Measurements from ENCODE around the gene PEX5L. TPM values are rescaled to one million over a fixed set of nuclear protein-coding genes. Genes with fewer than 3 reads are reported as not detected.
A peak's percentile ranks its signal among the peaks of the same experiment; 100 is the strongest.

PEX5L gene
- polyA plus RNA-seq, 6 donors from 2014 or later, result 0.13 TPM; not detected in 5

DNA sequence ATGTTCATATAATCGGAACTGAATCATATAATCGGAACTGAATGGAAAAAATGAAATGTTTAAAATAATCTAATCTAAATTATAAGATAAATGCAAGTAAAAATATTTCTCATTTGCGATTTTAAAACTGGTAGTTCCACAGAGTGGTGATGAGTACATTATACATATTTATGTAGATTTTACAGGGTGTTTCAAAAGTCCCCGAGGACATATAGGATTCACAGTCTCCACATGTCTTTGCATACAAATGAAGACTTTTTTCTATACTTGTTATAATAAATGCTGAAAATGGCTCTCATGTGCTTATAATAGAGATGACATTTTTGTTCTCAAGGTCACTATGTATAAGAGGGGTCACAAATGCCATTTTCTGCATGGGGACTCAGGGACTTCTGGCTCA lies 139.5 kb downstream of the PEX5L start:
- Mint-ChIP-seq H3K4me3 (no peak overlapping the region), H3K27me3 (peaks cover 0 to 5% (median 4%) of the 10 kb centered on the region in 3 donors), H3K36me3 (no peaks in the 10 kb centered on the region), H3K27ac (no peak overlapping the region), H3K4me1 (no peaks in the 10 kb centered on the region), H3K9me3 (no peaks in the 10 kb centered on the region)
- ATAC-seq (ENCODE audit: low read depth in 2 of 2), result no peak
- no peak for DNase-seq

DNA sequence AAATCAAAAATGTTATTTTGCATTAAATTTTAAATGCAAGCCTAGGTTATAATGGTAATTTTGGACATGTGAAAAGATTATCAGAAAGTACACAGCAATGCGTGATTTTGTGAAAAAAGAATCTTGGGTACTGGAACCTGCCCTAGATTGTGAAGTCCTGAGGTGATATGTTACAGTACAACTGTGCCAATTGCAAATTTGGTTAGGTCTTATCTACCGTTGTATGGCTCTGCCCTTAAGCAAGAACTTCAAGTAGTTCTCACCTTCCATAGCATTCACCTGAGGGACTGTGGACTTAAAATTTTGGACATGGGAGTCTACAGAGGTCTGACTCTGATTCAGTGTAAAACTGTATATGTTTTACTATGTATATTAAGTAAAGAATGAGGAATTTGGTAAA lies 140.2 kb downstream of the PEX5L start:
- Mint-ChIP-seq H3K4me3 (no peak overlapping the region), H3K27ac (no peak overlapping the region), H3K4me1 (no peaks in the 10 kb centered on the region), H3K9me3 (no peaks in the 10 kb centered on the region), H3K36me3 (no peaks in the 10 kb centered on the region), H3K27me3 (peaks cover 0 to 5% (median 0%) of the 10 kb centered on the region in 3 donors)
- DNase-seq (no peak), ATAC-seq (ENCODE audit: low read depth in 2 of 2) (no peak)

GRCh38 chr3:179895330-179895729 lies 141.4 kb downstream of the PEX5L start:
- H3K36me3 Mint-ChIP-seq, result no peaks in the 10 kb centered on the region
- H3K4me1 Mint-ChIP-seq, result no peaks in the 10 kb centered on the region
- H3K27ac Mint-ChIP-seq, result no peak overlapping the region
- peaks cover 0 to 10% (median 0%) of the 10 kb centered on the region in 3 donors for H3K27me3 Mint-ChIP-seq
- H3K9me3 Mint-ChIP-seq, result peaks cover 0 to 3% (median 0%) of the 10 kb centered on the region in 7 donors
- DNase-seq, result no peak
- H3K4me3 Mint-ChIP-seq, result no peak overlapping the region
- ATAC-seq (ENCODE audit: low read depth in 2 of 2), result no peak

DNA sequence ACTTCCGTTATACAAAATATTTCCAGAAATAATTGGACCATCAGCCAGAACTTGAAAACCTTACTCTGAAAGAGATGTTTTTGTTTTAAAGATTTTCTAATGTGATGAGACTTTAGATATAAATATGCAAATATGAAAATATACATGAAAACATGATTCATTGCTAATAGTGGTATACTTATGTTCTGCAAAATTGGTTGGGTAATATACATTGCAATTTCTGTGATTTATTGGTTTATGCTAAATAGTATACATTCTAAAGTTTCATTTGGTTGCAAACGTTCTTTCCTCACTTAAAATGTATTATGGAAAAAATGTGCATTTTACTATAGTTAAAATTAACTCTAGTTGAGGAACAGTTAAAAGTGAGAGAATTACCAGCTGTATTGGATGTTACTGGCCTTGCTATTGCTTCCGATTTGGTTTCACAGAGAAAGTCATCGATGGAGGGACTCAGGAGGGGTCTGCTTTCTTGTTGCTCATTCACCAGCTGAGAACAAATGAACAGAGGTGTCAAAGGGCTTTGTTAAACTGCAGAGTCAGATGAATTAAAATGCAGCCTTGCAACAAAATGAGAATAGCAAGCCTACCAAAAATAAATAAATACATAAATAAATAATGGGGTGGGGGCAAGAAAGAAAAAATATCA lies 149.3 kb downstream of the PEX5L start:
- ATAC-seq (ENCODE audit: low read depth in 2 of 2) (no peak), DNase-seq (no peak)
- no peaks in the 10 kb centered on the region for H3K36me3 Mint-ChIP-seq
- H3K4me1 Mint-ChIP-seq, result no peaks in the 10 kb centered on the region
- H3K27me3 Mint-ChIP-seq, result peaks cover 0 to 19% (median 3%) of the 10 kb centered on the region in 3 donors
- H3K9me3 Mint-ChIP-seq, result peaks cover 0 to 3% (median 0%) of the 10 kb centered on the region in 7 donors
- no peak overlapping the region for H3K27ac Mint-ChIP-seq
- H3K4me3 Mint-ChIP-seq, result no peak overlapping the region

- Mint-ChIP-seq H3K4me3 (no peak overlapping the region), H3K9me3 (peaks cover 0 to under 1% (median 0%) of the 10 kb centered on the region in 7 donors), H3K27ac (no peak overlapping the region), H3K36me3 (no peaks in the 10 kb centered on the region), H3K4me1 (no peaks in the 10 kb centered on the region), H3K27me3 (peaks cover 0 to 23% (median 14%) of the 10 kb centered on the region in 3 donors)
- no peak for DNase-seq
- no peak for ATAC-seq (ENCODE audit: low read depth in 2 of 2)
Observed at GRCh38 chr3:179885950-179886349, 150.8 kb downstream of the PEX5L start.

DNA sequence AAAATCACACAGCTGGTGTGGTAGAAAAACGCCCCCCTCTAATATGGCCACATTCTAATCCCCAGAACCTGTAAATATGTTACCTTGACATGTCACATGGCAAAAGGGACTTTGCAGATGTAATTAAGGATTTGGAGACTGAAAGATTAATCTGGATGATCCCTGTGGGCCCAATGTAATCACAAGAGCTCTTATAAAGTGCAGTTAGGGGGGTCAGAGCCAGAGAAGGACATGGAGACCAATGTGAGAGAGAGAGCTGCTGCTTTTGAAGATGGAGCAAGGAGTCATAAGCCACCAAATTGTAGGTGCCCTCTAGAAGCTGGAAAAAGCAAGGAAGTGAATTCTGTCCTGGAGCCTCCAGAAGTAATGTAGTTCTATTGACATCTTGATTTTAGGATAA lies 152.6 kb downstream of the PEX5L start:
- peak overlapping the region in 1 of 6 donors; percentile 72 for H3K27ac Mint-ChIP-seq
- no peaks in the 10 kb centered on the region for H3K9me3 Mint-ChIP-seq
- no peaks in the 10 kb centered on the region for H3K36me3 Mint-ChIP-seq
- no peak for ATAC-seq (ENCODE audit: low read depth in 2 of 2)
- DNase-seq, result no peak
- H3K4me1 Mint-ChIP-seq, result no peaks in the 10 kb centered on the region
- no peak overlapping the region for H3K4me3 Mint-ChIP-seq
- peaks cover 0 to 21% (median 14%) of the 10 kb centered on the region in 3 donors for H3K27me3 Mint-ChIP-seq

DNA sequence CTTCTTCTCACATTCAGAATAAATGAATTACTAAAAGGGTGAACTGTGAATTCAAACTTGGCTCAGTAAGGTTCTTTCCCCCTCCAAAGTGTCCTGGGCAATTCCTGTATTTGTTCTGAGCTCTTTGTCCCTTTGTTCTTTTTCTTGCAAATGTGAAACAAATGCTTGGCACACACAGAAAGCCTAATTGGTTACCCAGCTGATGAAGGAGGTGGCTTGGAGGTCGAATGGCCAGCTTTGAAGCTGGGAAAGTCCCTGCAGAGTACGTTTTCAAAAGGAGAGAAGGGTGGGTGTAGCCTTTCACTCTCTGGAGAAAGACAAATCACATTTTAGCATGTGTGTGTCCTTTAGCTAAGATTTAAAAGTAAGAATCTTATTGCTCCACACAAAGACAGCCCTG lies 154.4 kb downstream of the PEX5L start:
- ATAC-seq (ENCODE audit: low read depth in 2 of 2) (no peak), DNase-seq (no peak)
- Mint-ChIP-seq H3K27ac (no peak overlapping the region), H3K9me3 (peaks cover 0 to 2% (median 0%) of the 10 kb centered on the region in 7 donors), H3K4me3 (no peak overlapping the region), H3K27me3 (peaks cover 13 to 23% (median 14%) of the 10 kb centered on the region in 3 donors), H3K36me3 (no peaks in the 10 kb centered on the region), H3K4me1 (no peaks in the 10 kb centered on the region)

DNA sequence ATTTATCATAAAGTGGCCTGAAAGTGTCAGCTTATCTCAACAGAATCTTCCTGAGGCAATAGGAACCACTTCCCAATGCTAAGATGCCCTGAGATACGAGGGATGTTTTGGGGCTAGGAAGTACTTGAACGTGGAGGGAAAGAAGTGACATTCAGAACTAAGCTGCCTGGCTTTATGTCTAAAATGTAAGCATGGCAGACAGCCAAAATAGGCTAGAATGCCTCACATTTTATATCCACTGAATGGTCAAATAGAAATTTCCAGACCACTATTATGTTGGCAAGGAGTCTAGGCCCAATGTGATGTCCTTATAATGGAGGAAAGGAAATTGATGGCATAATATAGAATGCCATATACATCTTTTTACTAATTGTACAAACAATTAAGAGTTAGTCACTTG lies 154.9 kb downstream of the PEX5L start:
- Mint-ChIP-seq H3K9me3 (peaks cover 0 to 2% (median 0%) of the 10 kb centered on the region in 7 donors), H3K4me1 (no peaks in the 10 kb centered on the region), H3K27me3 (peaks cover 13 to 23% (median 14%) of the 10 kb centered on the region in 3 donors), H3K27ac (no peak overlapping the region), H3K36me3 (no peaks in the 10 kb centered on the region), H3K4me3 (no peak overlapping the region)
- no peak for ATAC-seq (ENCODE audit: low read depth in 2 of 2)
- no peak for DNase-seq

DNA sequence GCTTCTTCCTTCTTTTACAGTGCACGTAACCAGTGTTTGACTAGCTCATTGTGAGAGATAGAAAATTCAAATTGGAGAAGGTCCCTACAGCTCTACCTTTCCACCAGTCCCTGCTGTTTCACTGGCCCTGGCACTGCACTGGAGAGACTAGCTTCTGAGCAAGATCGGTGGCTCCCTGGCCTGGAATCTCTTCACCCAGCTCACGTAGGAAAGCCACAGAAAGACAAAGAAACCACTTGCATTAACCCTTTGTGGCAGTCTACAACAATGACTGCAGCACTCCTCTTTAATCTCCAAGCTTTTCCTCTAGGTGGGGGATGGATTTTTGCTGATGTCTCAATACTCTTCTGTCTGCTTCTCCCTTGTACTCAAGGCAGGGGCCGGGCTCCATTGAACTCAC lies 155.9 kb downstream of the PEX5L start:
- ATAC-seq (ENCODE audit: low read depth in 2 of 2), result no peak
- Mint-ChIP-seq H3K27me3 (peaks cover 13 to 24% (median 14%) of the 10 kb centered on the region in 3 donors), H3K4me3 (no peak overlapping the region), H3K27ac (no peak overlapping the region), H3K36me3 (no peaks in the 10 kb centered on the region), H3K9me3 (peaks cover 0 to 2% (median 0%) of the 10 kb centered on the region in 7 donors), H3K4me1 (no peaks in the 10 kb centered on the region)
- DNase-seq, result no peak

GRCh38 chr3:179876440-179876839 lies 160.3 kb downstream of the PEX5L start:
- Mint-ChIP-seq H3K4me3 (no peak overlapping the region), H3K27me3 (peaks cover 9 to 29% (median 13%) of the 10 kb centered on the region in 3 donors), H3K4me1 (no peaks in the 10 kb centered on the region), H3K36me3 (no peaks in the 10 kb centered on the region), H3K9me3 (peaks cover 0 to 3% (median 0%) of the 10 kb centered on the region in 7 donors), H3K27ac (no peak overlapping the region)
- DNase-seq (no peak), ATAC-seq (ENCODE audit: low read depth in 2 of 2) (no peak)

DNA sequence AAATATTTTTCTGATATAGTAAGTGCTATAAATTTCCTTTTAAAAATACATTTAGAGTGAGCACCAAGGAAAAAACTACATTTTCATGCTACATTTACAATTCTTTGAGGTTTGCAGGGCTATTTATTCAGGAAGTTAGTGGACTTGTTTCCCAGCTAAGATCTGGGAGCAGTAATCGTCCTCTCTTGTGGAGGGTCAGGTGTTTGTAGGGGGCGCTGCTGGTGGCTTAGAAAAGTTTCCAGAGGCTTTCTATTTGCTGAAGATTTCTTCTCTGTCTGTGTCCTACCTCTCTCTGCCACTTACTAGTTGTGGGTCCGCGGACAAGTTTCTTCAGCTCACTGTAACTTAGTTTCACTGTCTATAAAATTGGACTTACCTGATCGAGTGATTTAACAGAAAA lies 163.9 kb downstream of the PEX5L start:
- H3K27ac Mint-ChIP-seq, result no peak overlapping the region
- no peak overlapping the region for H3K4me3 Mint-ChIP-seq
- H3K36me3 Mint-ChIP-seq, result no peaks in the 10 kb centered on the region
- ATAC-seq (ENCODE audit: low read depth in 2 of 2) (no peak), DNase-seq (no peak)
- peaks cover 0 to 3% (median 0%) of the 10 kb centered on the region in 7 donors for H3K9me3 Mint-ChIP-seq
- H3K4me1 Mint-ChIP-seq, result no peaks in the 10 kb centered on the region
- peaks cover 0 to 16% (median 2%) of the 10 kb centered on the region in 3 donors for H3K27me3 Mint-ChIP-seq

DNA sequence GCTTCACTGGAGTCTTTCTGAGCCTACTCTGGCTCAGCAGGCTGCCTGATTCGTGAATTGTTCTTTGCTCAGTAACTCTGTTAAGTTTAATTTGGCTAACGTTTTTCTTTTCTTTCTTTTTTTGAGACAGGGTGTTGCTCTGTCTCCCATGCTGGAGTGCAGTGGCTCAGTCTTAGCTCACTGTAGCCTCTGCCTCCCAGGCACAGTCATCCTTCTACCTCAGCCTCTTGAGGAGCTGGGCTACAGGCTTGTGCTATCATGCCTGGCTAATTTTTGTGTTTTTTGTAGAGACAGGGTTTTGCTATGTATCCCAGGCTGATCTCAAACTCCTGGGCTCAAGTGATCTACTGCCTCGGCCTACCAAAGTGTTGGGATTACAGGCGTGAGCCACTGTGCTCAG lies 165.0 kb downstream of the PEX5L start:
- Mint-ChIP-seq H3K27me3 (peaks cover 0 to 16% (median 0%) of the 10 kb centered on the region in 3 donors), H3K4me1 (no peaks in the 10 kb centered on the region), H3K36me3 (no peaks in the 10 kb centered on the region), H3K9me3 (peaks cover 0 to 3% (median 0%) of the 10 kb centered on the region in 7 donors), H3K27ac (peak overlapping the region in 1 of 6 donors; percentile 39), H3K4me3 (no peak overlapping the region)
- DNase-seq, result no peak
- ATAC-seq (ENCODE audit: low read depth in 2 of 2), result no peak

- H3K4me3 Mint-ChIP-seq, result no peak overlapping the region
- DNase-seq (no peak), ATAC-seq (ENCODE audit: low read depth in 2 of 2) (no peak)
- peaks cover 0 to 5% (median 0%) of the 10 kb centered on the region in 3 donors for H3K27me3 Mint-ChIP-seq
- H3K36me3 Mint-ChIP-seq, result no peaks in the 10 kb centered on the region
- no peaks in the 10 kb centered on the region for H3K4me1 Mint-ChIP-seq
- H3K27ac Mint-ChIP-seq, result no peak overlapping the region
- no peaks in the 10 kb centered on the region for H3K9me3 Mint-ChIP-seq
Observed at GRCh38 chr3:179868715-179869114, 168.0 kb downstream of the PEX5L start.

GRCh38 chr3:179867961-179868360 lies 168.8 kb downstream of the PEX5L start:
- Mint-ChIP-seq H3K4me1 (no peaks in the 10 kb centered on the region), H3K36me3 (no peaks in the 10 kb centered on the region), H3K4me3 (no peak overlapping the region), H3K27me3 (peaks cover 0 to 8% (median 0%) of the 10 kb centered on the region in 3 donors), H3K27ac (no peak overlapping the region), H3K9me3 (peaks cover 0 to 2% (median 0%) of the 10 kb centered on the region in 7 donors)
- DNase-seq, result no peak
- no peak for ATAC-seq (ENCODE audit: low read depth in 2 of 2)
